ENCODE data around the gene ADARB2.

DNA sequence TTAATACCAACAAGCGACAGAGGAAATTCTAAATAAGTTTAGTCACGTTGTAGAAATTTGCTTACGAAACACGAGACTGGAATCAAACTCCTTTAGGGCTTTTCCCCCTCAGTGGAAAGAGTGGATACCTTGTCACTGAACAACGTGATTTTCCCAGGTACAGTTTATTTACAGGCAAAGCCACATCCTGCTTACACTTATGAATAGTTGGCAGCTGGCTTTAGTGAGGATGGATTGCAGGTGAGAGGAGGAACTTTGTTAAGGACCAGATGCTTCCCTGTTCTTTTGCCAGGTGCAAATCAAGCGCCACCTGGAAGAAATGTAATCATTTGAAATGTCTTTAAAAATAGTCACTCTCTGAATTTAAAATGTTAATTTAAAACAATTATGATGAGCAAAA is 282.4 kb downstream of the ADARB2 start:
- TF ChIP-seq CTCF (IDR thresholded peaks at IDR 0.05) (no peak), ZFX (IDR thresholded peaks at IDR 0.05; ENCODE audit: borderline replicate concordance) (no peak)
